H1 (cell line): Measurements from ENCODE around the gene KCP. TPM values are rescaled to one million over a fixed set of nuclear protein-coding genes. Genes with fewer than 3 reads are reported as not detected.

Source experiments
- CTCF ChIA-PET: fragments of 300-600 bp; sonication (Branson Sonifier 250); formaldehyde crosslinking; loops from one replicate; lab custom pipeline; 2021; ENCODE audit not compliant: partially characterized antibody; lab: Charles Lee
- POLR2A ChIA-PET: fragments of 300-600 bp; sonication (Branson Sonifier 250); formaldehyde crosslinking; loops from one replicate; lab custom pipeline; 2021; ENCODE audit warnings: inconsistent platforms; ENCODE audit not compliant: partially characterized antibody; lab: Charles Lee
- DNase-seq, 2 experiments: peaks; one replicate each; pipeline versions ENCODE4 v3.0.0 to v3.0.0-alpha.2; 2010 to 2022; ENCODE audit warnings: low spot score in 2 of 2, low read depth in 1 of 2, mixed read lengths in 1 of 2
- FAIRE-seq: peaks from 2 replicates; lab custom pipeline; 2011; peaks lifted over from hg19 to GRCh38; lab: Jason Lieb, UNC
- H2AFZ ChIP-seq: 2 replicates; pipeline ENCODE4 v1.8.1; 2012; ENCODE audit warnings: low read length, inconsistent platforms
- H2AK5ac ChIP-seq: 2 replicates; pipeline ENCODE4 v1.6.1; 2013; ENCODE audit warnings: low read depth, low read length
- H2BK120ac ChIP-seq: replicated peaks from 2 replicates; pipeline ENCODE3; 2013; ENCODE audit warnings: low read depth, low read length, inconsistent platforms
- H2BK12ac ChIP-seq: 2 replicates; pipeline ENCODE4 v1.6.1; 2013; ENCODE audit warnings: low read depth, low read length
- H2BK15ac ChIP-seq: 2 replicates; pipeline ENCODE4 v1.6.1; 2013; ENCODE audit warnings: low read length
- H2BK20ac ChIP-seq: 2 replicates; pipeline ENCODE4 v1.6.1; 2013; ENCODE audit warnings: low read length
- H2BK5ac ChIP-seq: 2 replicates; pipeline ENCODE4 v1.6.1; 2013; ENCODE audit warnings: low read depth, low read length
- H3K14ac ChIP-seq: 2 replicates; pipeline ENCODE4 v1.6.1; 2013; ENCODE audit warnings: inconsistent platforms; ENCODE audit not compliant: insufficient read length
- H3K18ac ChIP-seq: 2 replicates; pipeline ENCODE4 v1.6.1; 2013; ENCODE audit warnings: low read length; ENCODE audit errors: extremely low read depth
- H3K23ac ChIP-seq: 2 replicates; pipeline ENCODE4 v1.6.1; 2013; ENCODE audit warnings: inconsistent platforms; ENCODE audit not compliant: insufficient read length
- H3K23me2 ChIP-seq: 2 replicates; pipeline ENCODE4 v1.6.1; 2013; ENCODE audit warnings: low read depth, low read length
- H3K27ac ChIP-seq: 2 replicates; pipeline ENCODE4 v1.6.1; 2011; ENCODE audit warnings: low read depth, low read length, inconsistent platforms
- H3K27me3 ChIP-seq, 4 experiments: replicated peaks in 1 of 4; 1 replicate in 1 of 4; 2 replicates in 3 of 4; pipeline versions ENCODE4 v1.6.1 to v1.8.1; 2011 to 2013; ENCODE audit warnings: low read length in 3 of 4, mild to moderate bottlenecking in 3 of 4, inconsistent platforms in 2 of 4, mixed read lengths in 2 of 4, moderate library complexity in 1 of 4; ENCODE audit not compliant: control insufficient read depth in 3 of 4, insufficient read depth in 3 of 4; ENCODE audit errors: extremely low read depth in 1 of 4
- H3K36me3 ChIP-seq, 4 experiments: 2 replicates each; pipeline versions ENCODE4 v1.6.1 to v1.8.1; 2011 to 2013; ENCODE audit warnings: mild to moderate bottlenecking in 4 of 4, low read length in 3 of 4, moderate library complexity in 2 of 4, control low read depth in 1 of 4, inconsistent platforms in 1 of 4; ENCODE audit not compliant: insufficient read depth in 4 of 4, control insufficient read depth in 2 of 4
- H3K4ac ChIP-seq: replicated peaks from 2 replicates; pipeline ENCODE3; 2013; ENCODE audit warnings: low read length, low read depth, mixed read lengths, inconsistent platforms; ENCODE audit not compliant: insufficient read length
- H3K4me1 ChIP-seq, 4 experiments: replicated peaks in 1 of 4; 1 replicate in 1 of 4; 2 replicates in 3 of 4; pipeline versions ENCODE4 v1.6.1 to v1.8.1; 2011 to 2013; ENCODE audit warnings: low read length in 3 of 4, inconsistent platforms in 2 of 4, mixed read lengths in 1 of 4; ENCODE audit not compliant: insufficient read depth in 4 of 4, control insufficient read depth in 3 of 4
- H3K4me2 ChIP-seq, 2 experiments: 2 replicates each; pipeline versions ENCODE4 v1.6.1 to v1.8.1; 2011 to 2013; ENCODE audit warnings: low read depth in 2 of 2, low read length in 2 of 2, control low read depth in 1 of 2, inconsistent platforms in 1 of 2, mild to moderate bottlenecking in 1 of 2; ENCODE audit not compliant: insufficient read depth in 1 of 2
- H3K4me3 ChIP-seq, 4 experiments: fragments of 200-600, 300-600 bp in 1 of 4; sonication (generic), shearing (Covaris generic), sonication (Bioruptor Twin) in 1 of 4; 2 replicates each; pipeline versions ENCODE4 v1.5.1 to v1.8.1; 2011 to 2016; ENCODE audit warnings: low read length in 4 of 4, low read depth in 3 of 4, control low read depth in 2 of 4, inconsistent platforms in 2 of 4, mild to moderate bottlenecking in 2 of 4, mixed read lengths in 1 of 4, moderate library complexity in 1 of 4; ENCODE audit not compliant: insufficient read depth in 2 of 4; ENCODE audit errors: extremely low read depth in 1 of 4
- H3K56ac ChIP-seq: replicated peaks from 2 replicates; pipeline ENCODE3; 2013; ENCODE audit warnings: low read depth, mild to moderate bottlenecking, mixed read lengths, low read length, inconsistent platforms; ENCODE audit not compliant: insufficient read length
- H3K79me1 ChIP-seq: 2 replicates; pipeline ENCODE4 v1.6.1; 2013; ENCODE audit warnings: low read depth, low read length, control low read depth
- H3K79me2 ChIP-seq, 2 experiments: 2 replicates each; pipeline versions ENCODE4 v1.6.1 to v1.8.1; 2012 to 2013; ENCODE audit warnings: low read length in 2 of 2, mild to moderate bottlenecking in 2 of 2, inconsistent platforms in 1 of 2; ENCODE audit not compliant: insufficient read depth in 2 of 2, control insufficient read depth in 1 of 2
- H3K9ac ChIP-seq, 4 experiments: replicated peaks in 1 of 4; 1 replicate in 1 of 4; 2 replicates in 3 of 4; pipeline versions ENCODE4 v1.6.1 to v1.8.1; 2011 to 2013; ENCODE audit warnings: low read depth in 3 of 4, low read length in 3 of 4, control low read depth in 2 of 4, mild to moderate bottlenecking in 2 of 4, moderate library complexity in 2 of 4, inconsistent platforms in 1 of 4; ENCODE audit errors: extremely low read depth in 1 of 4
- H3K9me3 ChIP-seq, 2 experiments: 2 replicates each; pipeline versions ENCODE4 v1.6.1 to v1.8.1; 2012 to 2013; ENCODE audit warnings: mild to moderate bottlenecking in 2 of 2, moderate library complexity in 2 of 2, control low read depth in 1 of 2, inconsistent platforms in 1 of 2, low read depth in 1 of 2, low read length in 1 of 2, mixed read lengths in 1 of 2; ENCODE audit not compliant: insufficient read depth in 2 of 2
- H4K20me1 ChIP-seq, 2 experiments: replicated peaks in 1 of 2; 2 replicates each; pipeline versions ENCODE3 to v1.8.1; 2011 to 2013; ENCODE audit warnings: inconsistent platforms in 2 of 2, low read length in 2 of 2, mild to moderate bottlenecking in 1 of 2; ENCODE audit not compliant: insufficient read depth in 2 of 2, control insufficient read depth in 1 of 2
- H4K5ac ChIP-seq: 2 replicates; pipeline ENCODE4 v1.6.1; 2013; ENCODE audit warnings: low read length, low read depth, mixed read lengths, inconsistent platforms; ENCODE audit not compliant: insufficient read length
- H4K8ac ChIP-seq: 2 replicates; pipeline ENCODE4 v1.8.0; 2013; ENCODE audit warnings: mild to moderate bottlenecking, moderate library complexity, low read length, inconsistent platforms; ENCODE audit not compliant: insufficient read depth; ENCODE audit errors: extremely low read depth
- H4K91ac ChIP-seq: replicated peaks from 2 replicates; pipeline ENCODE3; 2013; ENCODE audit warnings: low read length, mixed read lengths, inconsistent platforms; ENCODE audit not compliant: insufficient read length
- BCL11A ChIP-seq, 2 experiments: IDR thresholded peaks; one replicate each; pipeline ENCODE4 v1.6.1; 2011; ENCODE audit warnings: low read depth in 2 of 2, low read length in 2 of 2, mild to moderate bottlenecking in 2 of 2
- HDAC2 ChIP-seq, 2 experiments: fragments of 300-600 bp in 1 of 2; sonication (generic) in 1 of 2; IDR thresholded peaks; 2 replicates each; pipeline ENCODE4 v1.6.1; 2011 to 2012; ENCODE audit warnings: low read depth in 2 of 2, low read length in 2 of 2, mild to moderate bottlenecking in 2 of 2, moderate library complexity in 2 of 2, borderline replicate concordance in 1 of 2, inconsistent platforms in 1 of 2
- NANOG ChIP-seq: IDR thresholded peaks from 2 replicates; pipeline ENCODE4 v1.6.1; 2011; ENCODE audit warnings: low read length, low read depth, mild to moderate bottlenecking, inconsistent platforms; ENCODE audit not compliant: insufficient read depth, poor library complexity, severe bottlenecking
- RAD21 ChIP-seq, 2 experiments: IDR thresholded peaks in 1 of 2; conservative IDR thresholded peaks in 1 of 2; 2 replicates each; pipeline ENCODE4 v1.6.1; 2011; ENCODE audit warnings: low read depth in 2 of 2, low read length in 2 of 2, improper control_type of control experiment in 1 of 2, inconsistent platforms in 1 of 2, mild to moderate bottlenecking in 1 of 2, moderate library complexity in 1 of 2
- RNF2 ChIP-seq: fragments of 200-900, 300-1000 bp; sonication (generic); IDR thresholded peaks from 2 replicates; pipeline ENCODE4 v1.7.1; 2016; ENCODE audit warnings: borderline replicate concordance, low read depth, mild to moderate bottlenecking, antibody characterized with exemption, low read length; ENCODE audit not compliant: poor library complexity, severe bottlenecking; ENCODE audit errors: missing control alignments
- SAP30 ChIP-seq: fragments of 300-600 bp; sonication (generic); IDR thresholded peaks from 2 replicates; pipeline ENCODE4 v1.7.1; 2012; ENCODE audit warnings: low read length, moderate library complexity, mild to moderate bottlenecking, inconsistent platforms; ENCODE audit not compliant: insufficient read depth, insufficient replicate concordance
- TAF1 ChIP-seq: IDR thresholded peaks from 2 replicates; pipeline ENCODE4 v1.6.1; 2011; ENCODE audit warnings: mild to moderate bottlenecking, low read depth, low read length
- TCF12 ChIP-seq: IDR thresholded peaks from 2 replicates; pipeline ENCODE4 v1.6.1; 2011; ENCODE audit warnings: low read depth, mild to moderate bottlenecking, low read length
- WGBS, 2 experiments: shearing (Covaris generic) in 1 of 2; methylation state at CpG; one replicate each; pipeline versions ENCODE4 v1.1.6 to v1.1.7; 2013 to 2015; ENCODE audit warnings: low lambda C conversion rate in 2 of 2, mixed read lengths in 2 of 2, inconsistent platforms in 1 of 2, low coverage in 1 of 2, missing lambda C conversion rate in 1 of 2; ENCODE audit not compliant: insufficient replicate concordance in 2 of 2, insufficient coverage in 1 of 2, insufficient read length in 1 of 2; ENCODE audit errors: extremely low coverage in 1 of 2, missing lambda C conversion rate in 1 of 2; 5-methylcytosine and 5-hydroxymethylcytosine counted together
- polyA plus RNA-seq, 7 experiments: library from polyadenylated mRNA; depleted of rRNA in 3 of 7; stranded (reverse) in 5 of 7; unstranded in 2 of 7; fragments of >200 nt in 5 of 7; fragments of 200-250 nt in 2 of 7; gene quantifications; 1 replicate in 5 of 7; 2 replicates in 1 of 7; 4 replicates in 1 of 7; pipeline versions ENCODE4 v1.2.1 to v1.2.3, GENCODE V29; 2011 to 2013; ENCODE audit warnings: missing spikeins in 2 of 7, mixed read lengths in 2 of 7
- total RNA-seq: library from RNA; stranded (reverse); fragmentation: NEBNext Ultra II Directional; extraction: Animal tissue kit (Norgen Biotek cat#: 25700); gene quantifications from 2 replicates; pipeline ENCODE4 v1.2.1, GENCODE V29; 2021
- TF ChIP-seq, protein P1 (sequence below): IDR thresholded peaks from 2 replicates; pipeline ENCODE4 v1.6.1; 2012; ENCODE audit warnings: inconsistent platforms

KCP gene
- total and polyA plus RNA-seq, 2 of the 8 experiments (the other 6 are each of a cell fraction or from before 2014, with no cell fraction given) = 1.3 to 2.0 TPM

DNA sequence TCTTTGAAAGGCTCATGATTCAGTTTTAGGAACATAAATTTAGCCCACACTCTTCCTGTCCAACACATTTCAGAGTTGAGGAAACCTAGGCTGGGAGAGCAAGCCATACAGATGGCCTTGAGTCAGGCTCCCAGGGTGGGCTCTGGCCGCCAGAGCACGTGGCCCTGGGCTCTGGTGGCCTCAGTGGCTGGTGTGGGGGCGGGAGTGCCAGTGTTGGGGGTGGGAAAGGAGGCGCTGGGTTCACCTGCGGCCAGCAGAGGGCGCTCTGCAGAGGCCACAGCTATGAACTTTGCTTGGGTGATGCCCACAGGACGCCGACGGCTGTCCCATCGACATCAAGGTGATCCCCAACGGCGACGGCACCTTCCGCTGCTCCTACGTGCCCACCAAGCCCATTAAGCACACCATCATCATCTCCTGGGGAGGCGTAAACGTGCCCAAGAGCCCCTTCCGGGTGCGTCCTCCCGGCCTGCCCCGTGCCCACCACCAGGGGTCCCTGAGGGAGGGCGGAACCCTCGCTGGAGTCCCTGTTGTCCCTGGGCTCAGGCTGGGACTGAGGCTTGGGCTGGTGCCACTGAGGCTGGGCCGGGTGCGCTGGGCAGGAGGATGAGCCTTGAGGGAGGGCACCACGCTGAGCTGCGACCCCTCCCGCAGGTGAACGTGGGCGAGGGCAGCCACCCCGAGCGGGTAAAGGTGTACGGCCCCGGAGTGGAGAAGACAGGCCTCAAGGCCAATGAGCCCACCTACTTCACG, 68.4 kb downstream of the KCP start:
- POLR2A ChIA-PET = interaction anchor here (1.0 to 2.7 kb wide), 3 partner anchors 10 to 42 kb away, joined by 3 to 15 read pairs (median 3); no protein-coding TSS in a partner anchor
- Histone ChIP-seq H3K27me3 (no peaks in the 10 kb centered on the region; a peak in 1 of 7 replicates), H2BK120ac (no peak overlapping the region), H3K18ac (peak overlapping the region; percentile 65; the same call in 1 of the 2 replicates), H2BK12ac (peak overlapping the region; percentile 75; the same call in 1 of the 2 replicates), H3K79me2 (no peaks in the 10 kb centered on the region), H4K5ac (peak overlapping the region; percentile 13), H3K79me1 (no peaks in the 10 kb centered on the region), H4K8ac (peak overlapping the region; percentile 62), H3K4ac (no peak overlapping the region), H3K36me3 (no peaks in the 10 kb centered on the region), H3K27ac (no peak overlapping the region), H3K9me3 (no peaks in the 10 kb centered on the region), H3K23ac (no peak overlapping the region), H2BK15ac (no peak overlapping the region), H3K4me3 (no peak overlapping the region), H3K4me1 (peaks cover 0 to 10% (median 5%) of the 10 kb centered on the region in 4 experiments; a peak in 6 of 7 replicates), H3K14ac (no peak overlapping the region), H3K9ac (no peak overlapping the region), H2AFZ (peak overlapping the region; percentile 97), H2AK5ac (no peak overlapping the region), H2BK20ac (0 out of 2 replicates have a peak overlapping the region, but pooled peaks have one; percentile 27), H3K23me2 (no peaks in the 10 kb centered on the region), H4K20me1 (no peaks in the 10 kb centered on the region), H3K4me2 (peak overlapping the region in 1 of 2 experiments; percentile 30; a peak in 1 of 4 replicates), H4K91ac (no peak overlapping the region), H2BK5ac (no peak overlapping the region), H3K56ac (no peak overlapping the region)
- DNase-seq (peak in 1 of 2 experiments; percentile 88), FAIRE-seq (no peak)
- CTCF ChIA-PET = interaction anchor here (0.6 to 11.5 kb wide), 31 partner anchors 8 to 150 kb away, joined by 3 to 148 read pairs (median 5); partner anchors contain the start of genes ATP6V1F, CALU, CCDC136 and KCP
- 80% methylated on average over 27 of the region's 35 CpGs; no CpG with 5 or more reads in 1 of the 2 experiments for WGBS, 2 experiments
- TF ChIP-seq NANOG = no peak
- no peak for TF ChIP-seq BCL11A (IDR thresholded peaks at IDR 0.05; ENCODE audit: low read depth in 2 of 2, low read length in 2 of 2)
- peak; percentile 33 to 53; a peak in 3 of 4 replicates for TF ChIP-seq RAD21 (IDR thresholded peaks at IDR 0.05 in 1 of 2, conservative IDR thresholded peaks at IDR 0.05 in 1 of 2; ENCODE audit: low read depth in 2 of 2, low read length in 2 of 2)
- TF ChIP-seq HDAC2 (IDR thresholded peaks at IDR 0.05; ENCODE audit: borderline replicate concordance in 1 of 2, low read depth in 2 of 2, low read length in 2 of 2) = no peak
- no peak for TF ChIP-seq RNF2
- TF ChIP-seq TCF12 = 0 out of 2 replicates have a peak, but pooled peaks have one; percentile 4
- TF ChIP-seq TAF1 = no peak
- TF ChIP-seq, protein P1, sequence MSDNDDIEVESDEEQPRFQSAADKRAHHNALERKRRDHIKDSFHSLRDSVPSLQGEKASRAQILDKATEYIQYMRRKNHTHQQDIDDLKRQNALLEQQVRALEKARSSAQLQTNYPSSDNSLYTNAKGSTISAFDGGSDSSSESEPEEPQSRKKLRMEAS = peak; percentile 96
- TF ChIP-seq SAP30 = no peak
